HCT116 (cell line): Measurements from ENCODE around the gene ST3GAL3. TPM values are rescaled to one million over a fixed set of nuclear protein-coding genes. Genes with fewer than 3 reads are reported as not detected.

ENCODE experiments used
- ATAC-seq: fragments of 200-7000 bp; cut with Tn5 transposase; 2 replicates; pipeline ENCODE4 v1.9.1; 2020; ENCODE audit warnings: mild to moderate bottlenecking, moderate library complexity
- BruUV-seq: library from RNA; stranded (reverse); fragments of 400-500 nt; replicated peaks from 2 replicates; lab custom pipeline; 2021; lab: Mats Ljungman, UMichigan
- CTCF ChIA-PET: fragments of 300-600 bp; sonication (Branson Sonifier 250); formaldehyde crosslinking; loops from one replicate; lab custom pipeline; 2021; ENCODE audit warnings: antibody characterized with exemption; lab: Charles Lee
- POLR2A ChIA-PET: fragments of 300-600, 350-600 bp; sonication (Branson Sonifier 250); formaldehyde crosslinking; loops from one replicate; lab custom pipeline; 2021; ENCODE audit warnings: antibody characterized with exemption; lab: Charles Lee
- RAD21 ChIA-PET, 2 experiments: fragments of 300-600 bp; sonication (Branson Sonifier 250); formaldehyde crosslinking; loops; one replicate each; lab custom pipeline; 2023; ENCODE audit warnings: low total read pairs in 2 of 2; ENCODE audit not compliant: uncharacterized antibody in 2 of 2, unreplicated experiment in 2 of 2, low non-redundant PET in 1 of 2; lab: Charles Lee
- DNase-seq: peaks from one replicate; pipeline ENCODE4 v3.0.0-alpha.2; 2010; ENCODE audit warnings: low read depth, low spot score
- H2AFZ ChIP-seq: fragments of 200-600 bp; shearing (Covaris generic), sonication (generic); 2 replicates; pipeline ENCODE4 v1.6.1; 2017; ENCODE audit warnings: low read depth, mixed run types, mixed read lengths, antibody characterized with exemption, low read length; ENCODE audit not compliant: poor library complexity, severe bottlenecking
- H3K27ac ChIP-seq: 2 replicates; pipeline ENCODE4 v1.5.1; 2012; ENCODE audit warnings: low read depth, low read length
- H3K27me3 ChIP-seq: fragments of 200-600 bp; sonication (generic); 2 replicates; pipeline ENCODE4 v1.6.1; 2016; ENCODE audit warnings: mixed run types, low read length, mixed read lengths; ENCODE audit not compliant: insufficient read depth
- H3K36me3 ChIP-seq, 2 experiments: fragments of 200-500 bp in 1 of 2; fragments of 200-600 bp in 1 of 2; sonication (Bioruptor generic) in 1 of 2; sonication (generic) in 1 of 2; 2 replicates each; pipeline versions ENCODE4 v1.5.1 to v1.6.1; 2014 to 2016; ENCODE audit warnings: low read length in 2 of 2, inconsistent platforms in 1 of 2, mixed read lengths in 1 of 2, mixed run types in 1 of 2; ENCODE audit not compliant: insufficient read depth in 2 of 2, control insufficient read depth in 1 of 2
- H3K4me1 ChIP-seq, 2 experiments: fragments of 200-600 bp in 1 of 2; sonication (generic) in 1 of 2; 2 replicates each; pipeline versions ENCODE4 v1.5.1 to v1.6.1; 2012 to 2017; ENCODE audit warnings: low read length in 2 of 2, inconsistent platforms in 1 of 2, mild to moderate bottlenecking in 1 of 2, mixed read lengths in 1 of 2, mixed run types in 1 of 2, moderate library complexity in 1 of 2; ENCODE audit not compliant: insufficient read depth in 2 of 2, control insufficient read depth in 1 of 2
- H3K4me2 ChIP-seq: fragments of 200-600 bp; sonication (generic); 2 replicates; pipeline ENCODE4 v1.6.1; 2017; ENCODE audit warnings: mixed run types, low read length, mixed read lengths
- H3K4me3 ChIP-seq, 2 experiments: fragments of 200-600 bp in 1 of 2; sonication (generic) in 1 of 2; replicated peaks in 1 of 2; 2 replicates each; pipeline ENCODE4 v1.5.1; 2011 to 2016; ENCODE audit warnings: low read length in 2 of 2, control low read depth in 1 of 2, low read depth in 1 of 2, mild to moderate bottlenecking in 1 of 2, mixed read lengths in 1 of 2, mixed run types in 1 of 2
- H3K79me2 ChIP-seq: fragments of 200-600 bp; sonication (generic); 2 replicates; pipeline ENCODE4 v1.6.1; 2017; ENCODE audit warnings: mild to moderate bottlenecking, mixed run types, low read length, moderate library complexity, mixed read lengths; ENCODE audit not compliant: insufficient read depth
- H3K9ac ChIP-seq: fragments of 200-600 bp; sonication (generic); 2 replicates; pipeline ENCODE4 v1.6.1; 2016; ENCODE audit warnings: low read length, mixed read lengths
- H3K9me2 ChIP-seq: fragments of 200-600 bp; sonication (generic), shearing (Covaris generic); 2 replicates; pipeline ENCODE4 v1.6.1; 2017; ENCODE audit warnings: mixed run types, mild to moderate bottlenecking, moderate library complexity; ENCODE audit not compliant: insufficient read depth
- H3K9me3 ChIP-seq, 2 experiments: fragments of 200-500 bp in 1 of 2; fragments of 200-600 bp in 1 of 2; sonication (Bioruptor generic) in 1 of 2; sonication (generic) in 1 of 2; 2 replicates each; pipeline ENCODE4 v1.6.1; 2014 to 2017; ENCODE audit warnings: low read length in 2 of 2, mixed read lengths in 2 of 2, inconsistent platforms in 1 of 2, low read depth in 1 of 2, mild to moderate bottlenecking in 1 of 2, mixed run types in 1 of 2, moderate library complexity in 1 of 2; ENCODE audit not compliant: control insufficient read depth in 1 of 2, insufficient read depth in 1 of 2
- H4K20me1 ChIP-seq: fragments of 200-600 bp; sonication (generic), shearing (Covaris generic); 2 replicates; pipeline ENCODE4 v1.6.1; 2017; ENCODE audit warnings: mixed run types, mild to moderate bottlenecking, moderate library complexity; ENCODE audit not compliant: insufficient read depth
- CBX3 ChIP-seq: IDR thresholded peaks from 2 replicates; pipeline ENCODE4 v1.6.1; 2012; ENCODE audit warnings: low read depth
- CEBPB ChIP-seq: IDR thresholded peaks from 2 replicates; pipeline ENCODE4 v1.6.1; 2012; ENCODE audit warnings: low read depth
- CTCF ChIP-seq, 3 experiments: fragments of 200-600 bp in 1 of 3; sonication (generic) in 1 of 3; IDR thresholded peaks in 2 of 3; conservative IDR thresholded peaks in 1 of 3; 2 replicates each; pipeline ENCODE4 v1.5.1; 2012 to 2017; ENCODE audit warnings: low read depth in 2 of 3, low read length in 2 of 3, antibody characterized with exemption in 1 of 3, borderline replicate concordance in 1 of 3, control low read depth in 1 of 3, mild to moderate bottlenecking in 1 of 3, mixed read lengths in 1 of 3, mixed run types in 1 of 3, moderate library complexity in 1 of 3; ENCODE audit not compliant: insufficient read depth in 1 of 3
- EGR1 ChIP-seq: IDR thresholded peaks from 2 replicates; pipeline ENCODE4 v1.6.1; 2012; ENCODE audit warnings: low read depth
- ELF1 ChIP-seq: IDR thresholded peaks from 2 replicates; pipeline ENCODE4 v1.6.1; 2012; ENCODE audit warnings: low read depth, borderline replicate concordance
- EZH2phosphoT487 ChIP-seq: fragments of 200-600 bp; IDR thresholded peaks from 2 replicates; pipeline ENCODE4 v1.6.1; 2018; ENCODE audit warnings: antibody characterized with exemption, borderline replicate concordance
- FOSL1 ChIP-seq: IDR thresholded peaks from 2 replicates; pipeline ENCODE4 v1.6.1; 2012; ENCODE audit warnings: low read depth
- JUND ChIP-seq: IDR thresholded peaks from 2 replicates; pipeline ENCODE4 v1.6.1; 2012
- POLR2A ChIP-seq: IDR thresholded peaks from 2 replicates; pipeline ENCODE4 v1.7.0; 2011; ENCODE audit warnings: borderline replicate concordance; ENCODE audit not compliant: insufficient read depth, insufficient read length; ENCODE audit errors: extremely low read depth
- POLR2AphosphoS5 ChIP-seq: IDR thresholded peaks from 2 replicates; pipeline ENCODE4 v1.6.1; 2011; ENCODE audit warnings: mild to moderate bottlenecking, low read depth, low read length, moderate library complexity
- RAD21 ChIP-seq: IDR thresholded peaks from 2 replicates; pipeline ENCODE4 v1.6.1; 2012; ENCODE audit warnings: low read depth, mild to moderate bottlenecking
- SRF ChIP-seq: IDR thresholded peaks from 2 replicates; pipeline ENCODE4 v1.6.1; 2012; ENCODE audit warnings: low read depth
- TCF7L2 ChIP-seq: IDR thresholded peaks from 2 replicates; pipeline ENCODE4 v1.7.0; 2011; ENCODE audit warnings: borderline replicate concordance, inconsistent platforms; ENCODE audit not compliant: insufficient read depth, insufficient read length; ENCODE audit errors: extremely low read depth
- YY1 ChIP-seq: IDR thresholded peaks from 2 replicates; pipeline ENCODE4 v1.6.1; 2011; ENCODE audit warnings: low read length, low read depth, moderate library complexity, mild to moderate bottlenecking; ENCODE audit not compliant: insufficient replicate concordance; ENCODE audit errors: extremely low read depth
- ZBTB33 ChIP-seq: IDR thresholded peaks from 2 replicates; pipeline ENCODE4 v1.6.1; 2011; ENCODE audit warnings: mild to moderate bottlenecking, low read length, moderate library complexity; ENCODE audit not compliant: insufficient replicate concordance; ENCODE audit errors: extremely low read depth
- ZNF274 ChIP-seq: fragments of 200-500 bp; sonication (Bioruptor generic); IDR thresholded peaks from 2 replicates; pipeline ENCODE4 v1.6.1; 2014; ENCODE audit warnings: mild to moderate bottlenecking, low read depth, low read length, inconsistent platforms
- intact Hi-C: fragments of 100-400 bp; cut with micrococcal nuclease; formaldehyde crosslinking; loops from 2 replicates; pipeline ENCODE4 v1.10.0; 2022
- total RNA-seq: library from RNA; stranded (reverse); gene quantifications from one replicate; pipeline ENCODE4 v1.2.1, GENCODE V29; 2021; ENCODE audit not compliant: unreplicated experiment
- TF ChIP-seq, protein P1 (sequence below): IDR thresholded peaks from 2 replicates; pipeline ENCODE4 v1.6.1; 2012; ENCODE audit warnings: low read depth
- TF ChIP-seq, protein P2 (sequence below): IDR thresholded peaks from 2 replicates; pipeline ENCODE4 v1.6.1; 2012

ST3GAL3 gene
- total RNA-seq, 1 experiment from 2014 or later, result 7.2 TPM

- Histone ChIP-seq H3K9ac (peak overlapping the region; percentile 42), H3K27ac (no peak overlapping the region), H3K9me2 (no peaks in the 10 kb centered on the region), H4K20me1 (no peaks in the 10 kb centered on the region), H2AFZ (no peak overlapping the region), H3K9me3 (no peaks in the 10 kb centered on the region), H3K4me1 (peaks cover 37 to 94% of the 10 kb centered on the region in 2 experiments), H3K4me2 (peak overlapping the region; percentile 75), H3K4me3 (no peak overlapping the region), H3K36me3 (no peaks in the 10 kb centered on the region), H3K79me2 (peaks cover 9% of the 10 kb centered on the region; the same call in 1 of the 2 replicates), H3K27me3 (no peaks in the 10 kb centered on the region)
- TF ChIP-seq POLR2AphosphoS5 (no peak; the same call in 1 of the 2 replicates), ZBTB33 (no peak), ELF1 (no peak), CBX3 (no peak), CTCF (IDR thresholded peaks at IDR 0.05 in 2 of 3, conservative IDR thresholded peaks at IDR 0.05 in 1 of 3; ENCODE audit: borderline replicate concordance in 1 of 3, insufficient read depth in 1 of 3, low read depth in 2 of 3, low read length in 2 of 3) (no peak), POLR2A (no peak), YY1 (no peak), SRF (no peak), JUND (no peak), EZH2phosphoT487 (no peak), EGR1 (no peak), CEBPB (no peak), FOSL1 (no peak), TCF7L2 (no peak), RAD21 (no peak), ZNF274 (no peak)
- TF ChIP-seq, protein P1, sequence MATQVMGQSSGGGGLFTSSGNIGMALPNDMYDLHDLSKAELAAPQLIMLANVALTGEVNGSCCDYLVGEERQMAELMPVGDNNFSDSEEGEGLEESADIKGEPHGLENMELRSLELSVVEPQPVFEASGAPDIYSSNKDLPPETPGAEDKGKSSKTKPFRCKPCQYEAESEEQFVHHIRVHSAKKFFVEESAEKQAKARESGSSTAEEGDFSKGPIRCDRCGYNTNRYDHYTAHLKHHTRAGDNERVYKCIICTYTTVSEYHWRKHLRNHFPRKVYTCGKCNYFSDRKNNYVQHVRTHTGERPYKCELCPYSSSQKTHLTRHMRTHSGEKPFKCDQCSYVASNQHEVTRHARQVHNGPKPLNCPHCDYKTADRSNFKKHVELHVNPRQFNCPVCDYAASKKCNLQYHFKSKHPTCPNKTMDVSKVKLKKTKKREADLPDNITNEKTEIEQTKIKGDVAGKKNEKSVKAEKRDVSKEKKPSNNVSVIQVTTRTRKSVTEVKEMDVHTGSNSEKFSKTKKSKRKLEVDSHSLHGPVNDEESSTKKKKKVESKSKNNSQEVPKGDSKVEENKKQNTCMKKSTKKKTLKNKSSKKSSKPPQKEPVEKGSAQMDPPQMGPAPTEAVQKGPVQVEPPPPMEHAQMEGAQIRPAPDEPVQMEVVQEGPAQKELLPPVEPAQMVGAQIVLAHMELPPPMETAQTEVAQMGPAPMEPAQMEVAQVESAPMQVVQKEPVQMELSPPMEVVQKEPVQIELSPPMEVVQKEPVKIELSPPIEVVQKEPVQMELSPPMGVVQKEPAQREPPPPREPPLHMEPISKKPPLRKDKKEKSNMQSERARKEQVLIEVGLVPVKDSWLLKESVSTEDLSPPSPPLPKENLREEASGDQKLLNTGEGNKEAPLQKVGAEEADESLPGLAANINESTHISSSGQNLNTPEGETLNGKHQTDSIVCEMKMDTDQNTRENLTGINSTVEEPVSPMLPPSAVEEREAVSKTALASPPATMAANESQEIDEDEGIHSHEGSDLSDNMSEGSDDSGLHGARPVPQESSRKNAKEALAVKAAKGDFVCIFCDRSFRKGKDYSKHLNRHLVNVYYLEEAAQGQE, result no peak
- TF ChIP-seq, protein P2, sequence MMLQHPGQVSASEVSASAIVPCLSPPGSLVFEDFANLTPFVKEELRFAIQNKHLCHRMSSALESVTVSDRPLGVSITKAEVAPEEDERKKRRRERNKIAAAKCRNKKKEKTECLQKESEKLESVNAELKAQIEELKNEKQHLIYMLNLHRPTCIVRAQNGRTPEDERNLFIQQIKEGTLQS, result no peak
- intact Hi-C loops, result loop anchor here (1.0 to 5.0 kb wide), 4 partner anchors 94 to 404 kb away; no protein-coding TSS in a partner anchor
- ChIA-PET POLR2A (interaction anchor here (0.8 to 3.5 kb wide), 5 partner anchors 15 to 572 kb away, joined by 3 to 22 read pairs (median 5); partner anchors contain the start of gene CDC20), RAD21 (interaction anchor here (1.0 to 3.5 kb wide), 2 partner anchors 167 to 168 kb away, joined by 4 to 21 read pairs; no protein-coding TSS in a partner anchor), CTCF (interaction anchor here (0.8 to 12.2 kb wide), 16 partner anchors 8 to 704 kb away, joined by 3 to 479 read pairs (median 4); partner anchors contain the start of genes IPO13, KDM4A and PTPRF)
- ATAC-seq, result no peak
- no peak for DNase-seq
- BruUV-seq, result no TSS peak
Measured at GRCh38 chr1:43930949-43931275, 223.6 kb downstream of the ST3GAL3 start.
